GM19463 (cell line): ENCODE measurements around the gene TRIM31.

Experiments used
- ATAC-seq: cut with Tn5 transposase; IDR thresholded peaks from one replicate; pipeline ENCODE4 v1.9.1; 2021; ENCODE audit warnings: mild to moderate bottlenecking, moderate library complexity; ENCODE audit not compliant: unreplicated experiment

Gene TRIM31

GRCh38 chr6:30055513-30055912, 57.4 kb downstream of the TRIM31 start:
- no peak for ATAC-seq

- ATAC-seq = no peak
These were observed 59.2 kb downstream of the TRIM31 start for GRCh38 chr6:30053682-30054081.
